IMR-90 (cell line): Measurements from ENCODE around the gene ELP2. TPM values are rescaled to one million over a fixed set of nuclear protein-coding genes. Genes with fewer than 3 reads are reported as not detected.
A peak's percentile ranks its signal among the peaks of the same experiment; 100 is the strongest.

Source experiments
- ATAC-seq: fragments of 200-7000 bp; cut with Tn5 transposase; 2 replicates; pipeline ENCODE4 v1.9.1; 2020; ENCODE audit warnings: low read depth, mild to moderate bottlenecking, moderate library complexity
- BruUV-seq: library from RNA; stranded (reverse); fragments of 400-500 nt; replicated peaks from 2 replicates; lab custom pipeline; 2021; lab: Mats Ljungman, UMichigan
- CTCF ChIA-PET: fragments of 300-600 bp; formaldehyde crosslinking; extraction: SDS; loops from one replicate; lab custom pipeline; 2021; ENCODE audit warnings: antibody characterized with exemption; lab: Yijun Ruan, JAX
- POLR2A ChIA-PET: fragments of 300-600 bp; sonication (Branson Sonifier 250); formaldehyde crosslinking; loops from one replicate; lab custom pipeline; 2022; ENCODE audit warnings: antibody characterized with exemption; ENCODE audit not compliant: unreplicated experiment; lab: Charles Lee
- DNase-seq: peaks from one replicate; pipeline ENCODE4 v3.0.0; 2013
- H2AFZ ChIP-seq: replicated peaks from 2 replicates; pipeline ENCODE3; 2013; ENCODE audit warnings: low read length, mild to moderate bottlenecking; ENCODE audit not compliant: poor library complexity
- H2AK5ac ChIP-seq: 2 replicates; pipeline ENCODE4 v1.6.1; 2013; ENCODE audit warnings: low read depth, low read length, inconsistent platforms
- H2AK9ac ChIP-seq: replicated peaks from 2 replicates; pipeline ENCODE3; 2013; ENCODE audit warnings: mild to moderate bottlenecking, low read depth, low read length, moderate library complexity; ENCODE audit not compliant: poor library complexity
- H2BK120ac ChIP-seq: 2 replicates; pipeline ENCODE4 v1.6.1; 2013; ENCODE audit warnings: low read depth, low read length, inconsistent platforms
- H2BK15ac ChIP-seq: 3 replicates; pipeline ENCODE4 v1.6.1; 2013; ENCODE audit warnings: low read depth, low read length, inconsistent platforms
- H2BK20ac ChIP-seq: 2 replicates; pipeline ENCODE4 v1.6.1; 2013; ENCODE audit warnings: low read depth, mild to moderate bottlenecking, inconsistent platforms, low read length, moderate library complexity
- H2BK5ac ChIP-seq: 2 replicates; pipeline ENCODE4 v1.6.1; 2013; ENCODE audit warnings: mild to moderate bottlenecking, low read depth, low read length, inconsistent platforms; ENCODE audit not compliant: poor library complexity, severe bottlenecking
- H3K14ac ChIP-seq: replicated peaks from 2 replicates; pipeline ENCODE4 v1.6.1; 2013; ENCODE audit warnings: low read depth, low read length, inconsistent platforms
- H3K18ac ChIP-seq: 2 replicates; pipeline ENCODE4 v1.6.1; 2013; ENCODE audit warnings: low read depth, low read length, control low read depth
- H3K23ac ChIP-seq: 2 replicates; pipeline ENCODE4 v1.6.1; 2013; ENCODE audit warnings: low read depth, low read length, inconsistent platforms
- H3K27ac ChIP-seq: 2 replicates; pipeline ENCODE4 v1.5.1; 2013; ENCODE audit warnings: mild to moderate bottlenecking, control low read depth, low read length; ENCODE audit not compliant: insufficient read depth
- H3K27me3 ChIP-seq: 2 replicates; pipeline ENCODE4 v1.6.1; 2013; ENCODE audit warnings: low read length; ENCODE audit not compliant: control insufficient read depth, insufficient read depth
- H3K36me3 ChIP-seq: 2 replicates; pipeline ENCODE4 v1.6.1; 2013; ENCODE audit warnings: low read length, mixed read lengths; ENCODE audit not compliant: control insufficient read depth, insufficient read depth
- H3K4ac ChIP-seq: 2 replicates; pipeline ENCODE4 v1.6.1; 2013; ENCODE audit warnings: low read depth, low read length, inconsistent platforms
- H3K4me1 ChIP-seq: 2 replicates; pipeline ENCODE4 v1.6.1; 2013; ENCODE audit warnings: low read length, mixed read lengths; ENCODE audit not compliant: control insufficient read depth, insufficient read depth
- H3K4me2 ChIP-seq: 2 replicates; pipeline ENCODE4 v1.6.1; 2013; ENCODE audit warnings: low read depth, mild to moderate bottlenecking, control low read depth, low read length, moderate library complexity
- H3K4me3 ChIP-seq: 2 replicates; pipeline ENCODE4 v1.5.1; 2013; ENCODE audit warnings: low read depth, mild to moderate bottlenecking, control low read depth, low read length, moderate library complexity; ENCODE audit not compliant: insufficient read depth
- H3K56ac ChIP-seq: 2 replicates; pipeline ENCODE4 v1.6.1; 2013; ENCODE audit warnings: low read length, inconsistent platforms; ENCODE audit not compliant: insufficient read depth; ENCODE audit errors: extremely low read depth
- H3K79me1 ChIP-seq, 2 experiments: 2 replicates each; pipeline ENCODE4 v1.6.1; 2013; ENCODE audit warnings: low read length in 2 of 2, inconsistent platforms in 1 of 2, low read depth in 1 of 2
- H3K9ac ChIP-seq: 2 replicates; pipeline ENCODE4 v1.6.1; 2013; ENCODE audit warnings: low read depth, low read length, control low read depth
- H3K9me1 ChIP-seq: 2 replicates; pipeline ENCODE4 v1.6.1; 2013; ENCODE audit warnings: low read length, inconsistent platforms; ENCODE audit not compliant: insufficient read depth
- H3K9me3 ChIP-seq: 2 replicates; pipeline ENCODE4 v1.6.1; 2013; ENCODE audit warnings: low read length; ENCODE audit not compliant: control insufficient read depth, insufficient read depth
- H4K20me1 ChIP-seq: 2 replicates; pipeline ENCODE4 v1.6.1; 2013; ENCODE audit warnings: low read length, inconsistent platforms; ENCODE audit not compliant: insufficient read depth
- H4K5ac ChIP-seq: 2 replicates; pipeline ENCODE4 v1.6.1; 2013; ENCODE audit warnings: mild to moderate bottlenecking, low read depth, low read length, control low read depth
- H4K8ac ChIP-seq, 2 experiments: 2 replicates each; pipeline ENCODE4 v1.6.1; 2013; ENCODE audit warnings: low read depth in 2 of 2, low read length in 2 of 2, control low read depth in 1 of 2, inconsistent platforms in 1 of 2
- H4K91ac ChIP-seq: 2 replicates; pipeline ENCODE4 v1.6.1; 2013; ENCODE audit warnings: low read depth, low read length, inconsistent platforms; ENCODE audit not compliant: insufficient read depth
- BHLHE40 ChIP-seq: fragments of 150-350 bp; IDR thresholded peaks from 2 replicates; pipeline ENCODE4 v1.6.1; 2016; ENCODE audit warnings: mild to moderate bottlenecking, low read depth, low read length
- CEBPB ChIP-seq: IDR thresholded peaks from 2 replicates; pipeline ENCODE4 v1.6.1; 2012; ENCODE audit warnings: low read depth, low read length, improper control_type of control experiment
- WGBS, 2 experiments: methylation state at CpG; one replicate each; pipeline versions ENCODE4 v1.1.5 to v1.1.7; 2013; ENCODE audit warnings: missing lambda C conversion rate in 2 of 2; ENCODE audit not compliant: insufficient read length in 1 of 2; ENCODE audit errors: extremely low coverage in 2 of 2; 5-methylcytosine and 5-hydroxymethylcytosine counted together
- dilution Hi-C: fragments of 300-500 bp; cut with HindIII; formaldehyde crosslinking; loops from one replicate; pipeline ENCODE4 v1.14.3; 2018; ENCODE audit warnings: low sequenced_read_pairs; ENCODE audit not compliant: unreplicated experiment
- in situ Hi-C: fragments of 300-500 bp; cut with MboI; formaldehyde crosslinking; loops from 3 replicates; pipeline ENCODE4 v1.14.3; 2019; ENCODE audit warnings: low sequenced_read_pairs, inconsistent platforms, mixed read lengths
- intact Hi-C: fragments of 100-400 bp; cut with micrococcal nuclease; formaldehyde crosslinking; loops from 2 replicates; pipeline ENCODE4 v1.10.0; 2022
- polyA plus RNA-seq, 3 experiments: library from polyadenylated mRNA; depleted of rRNA; stranded (reverse); fragments of >200 nt; gene quantifications; 2 replicates each; pipeline ENCODE4 v1.2.3, GENCODE V29; 2012; ENCODE audit warnings: low replicate concordance in 1 of 3
- total RNA-seq: library from RNA; depleted of rRNA; stranded (reverse); fragments of >200 nt; gene quantifications from 2 replicates; pipeline ENCODE4 v1.2.3, GENCODE V29; 2012
- TF ChIP-seq, protein P1 (sequence below): fragments of 150-350 bp; IDR thresholded peaks from 2 replicates; pipeline ENCODE4 v1.6.1; 2016; ENCODE audit warnings: low read depth, mild to moderate bottlenecking, low read length, moderate library complexity, borderline replicate concordance

ELP2 gene
- total and polyA plus RNA-seq, 2 of the 4 experiments (the other 2 are of a cell fraction): 48.1 to 161 TPM

DNA sequence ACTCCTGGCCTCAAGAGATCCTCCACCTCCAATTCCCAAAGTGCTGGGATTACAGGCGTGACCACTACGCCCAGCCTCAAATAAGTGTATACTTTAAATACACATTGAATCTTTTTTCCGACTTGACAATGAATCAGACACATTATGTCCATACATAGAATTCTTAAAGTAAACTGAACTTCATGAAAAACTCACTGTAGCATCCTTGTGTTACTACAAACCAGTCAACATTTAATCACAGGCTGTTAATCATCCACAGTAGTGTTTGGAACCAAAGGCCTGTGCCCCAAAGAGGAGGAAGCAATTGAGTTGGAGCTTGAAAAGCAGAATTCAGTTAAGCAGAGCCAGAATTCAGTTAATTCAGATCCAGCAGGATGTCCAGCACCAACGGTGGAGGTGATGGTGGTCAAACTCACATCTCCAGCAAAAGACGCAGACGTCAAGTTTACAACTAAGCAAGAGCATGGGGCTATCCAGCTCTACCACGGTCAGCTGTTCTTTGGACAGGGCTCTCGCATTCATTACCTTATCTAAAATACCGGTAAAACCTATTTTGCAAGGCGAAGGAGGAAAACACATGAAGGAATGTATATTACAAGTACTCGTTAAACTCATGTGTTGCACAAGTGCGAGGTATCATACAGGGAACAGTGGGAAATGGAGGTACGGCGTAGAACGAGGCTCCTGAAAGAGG, 1.7 kb upstream of the ELP2 start:
- H2BK15ac ChIP-seq: no peak overlapping the region
- H2BK5ac ChIP-seq: peak overlapping the region; percentile 58
- H4K5ac ChIP-seq: peak overlapping the region; percentile 47; the same call in 1 of the 2 replicates
- dilution Hi-C loops (no loop called here), in situ Hi-C loops (no loop called here), intact Hi-C loops (loop anchor here (2.0 to 5.0 kb wide), 2 partner anchors 53 to 106 kb away; no protein-coding TSS in a partner anchor)
- peaks cover 19% of the 10 kb centered on the region for H3K36me3 ChIP-seq
- H4K20me1 ChIP-seq: peaks cover 43% of the 10 kb centered on the region
- peak overlapping the region; percentile 34 for H3K18ac ChIP-seq
- H3K14ac ChIP-seq: peak overlapping the region; percentile 38
- ATAC-seq (peak; percentile 2), DNase-seq (peak; percentile 69)
- H3K9me1 ChIP-seq: peaks cover 22% of the 10 kb centered on the region
- no peak overlapping the region for H2AK5ac ChIP-seq
- ChIA-PET CTCF (interaction anchor here (0.6 to 0.8 kb wide), 2 partner anchors 21 to 137 kb away, joined by 4 read pairs; no protein-coding TSS in a partner anchor), POLR2A (interaction anchor here (0.5 to 1.5 kb wide), 3 partner anchors 37 to 191 kb away, joined by 3 to 4 read pairs (median 3); no protein-coding TSS in a partner anchor)
- no peak overlapping the region; a peak in 1 of 4 replicates for H4K8ac ChIP-seq
- no peaks in the 10 kb centered on the region for H3K9me3 ChIP-seq
- peak overlapping the region; percentile 82; the same call in 1 of the 2 replicates for H3K27ac ChIP-seq
- H2AFZ ChIP-seq: peak overlapping the region; percentile 24
- peak overlapping the region; percentile 70 for H3K9ac ChIP-seq
- peak overlapping the region; percentile 32; the same call in 1 of the 2 replicates for H3K4ac ChIP-seq
- H2AK9ac ChIP-seq: no peak overlapping the region
- H3K27me3 ChIP-seq: no peaks in the 10 kb centered on the region
- no TSS peak for BruUV-seq
- peak overlapping the region; percentile 96 for H3K4me2 ChIP-seq
- H3K4me1 ChIP-seq: peaks cover 10% of the 10 kb centered on the region
- peak overlapping the region; percentile 29 for H2BK120ac ChIP-seq
- H3K79me1 ChIP-seq: peaks cover 23 to 75% of the 10 kb centered on the region in 2 experiments
- WGBS, 2 experiments: 0% methylated on average over 1 of the region's 15 CpGs; no CpG with 5 or more reads in 1 of the 2 experiments
- H3K56ac ChIP-seq: peak overlapping the region; percentile 35
- H4K91ac ChIP-seq: no peak overlapping the region
- peak overlapping the region; percentile 6 for H3K23ac ChIP-seq
- TF ChIP-seq, protein P1, sequence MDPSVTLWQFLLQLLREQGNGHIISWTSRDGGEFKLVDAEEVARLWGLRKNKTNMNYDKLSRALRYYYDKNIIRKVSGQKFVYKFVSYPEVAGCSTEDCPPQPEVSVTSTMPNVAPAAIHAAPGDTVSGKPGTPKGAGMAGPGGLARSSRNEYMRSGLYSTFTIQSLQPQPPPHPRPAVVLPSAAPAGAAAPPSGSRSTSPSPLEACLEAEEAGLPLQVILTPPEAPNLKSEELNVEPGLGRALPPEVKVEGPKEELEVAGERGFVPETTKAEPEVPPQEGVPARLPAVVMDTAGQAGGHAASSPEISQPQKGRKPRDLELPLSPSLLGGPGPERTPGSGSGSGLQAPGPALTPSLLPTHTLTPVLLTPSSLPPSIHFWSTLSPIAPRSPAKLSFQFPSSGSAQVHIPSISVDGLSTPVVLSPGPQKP: no peak
- peak; percentile 71 for TF ChIP-seq CEBPB
- TF ChIP-seq BHLHE40: no peak
- peak overlapping the region; percentile 89 for H3K4me3 ChIP-seq
- no peak overlapping the region for H2BK20ac ChIP-seq
